Thyroid gland (tissue), 4 donors: Measurements from ENCODE around the gene KIRREL3.

Experiments used
- CTCF ChIP-seq, 6 experiments: fragments of 200-600 bp in 3 of 6; fragments of 450-650 bp in 3 of 6; sonication (generic) in 3 of 6; IDR thresholded peaks; one replicate each; pipeline ENCODE4 v1.5.1; 2016 to 2019; ENCODE audit warnings: antibody characterized with exemption in 6 of 6, mild to moderate bottlenecking in 2 of 6, inconsistent platforms in 1 of 6, moderate library complexity in 1 of 6
- POLR2A ChIP-seq, 2 donors: fragments of 450-650 bp; IDR thresholded peaks; one replicate each; pipeline ENCODE4 v1.6.1; 2017; ENCODE audit warnings: antibody characterized with exemption in 2 of 2, mild to moderate bottlenecking in 2 of 2, moderate library complexity in 1 of 2

- TF ChIP-seq CTCF (IDR thresholded peaks at IDR 0.05) (no peak), POLR2A (IDR thresholded peaks at IDR 0.05) (no peak)
These were observed 451.7 kb downstream of the KIRREL3 start for GRCh38 chr11:126548581-126549550.
